HL-60 (cell line): ENCODE measurements around the gene CD300LG.

Experiments
- DNase-seq, 2 experiments: peaks; one replicate each; pipeline ENCODE4 v3.0.0-alpha.2; 2010 to 2020; ENCODE audit warnings: low read depth in 1 of 2, low spot score in 1 of 2
- H3K27ac ChIP-seq: fragments of 250-450 bp; sonication (Bioruptor Pico); replicated peaks from 2 replicates; pipeline ENCODE4 v1.5.1; 2020; ENCODE audit warnings: mild to moderate bottlenecking, moderate library complexity
- H3K27me3 ChIP-seq: fragments of 250-450 bp; sonication (Bioruptor Pico); 2 replicates; pipeline ENCODE4 v1.5.1; 2021; ENCODE audit warnings: mild to moderate bottlenecking, moderate library complexity; ENCODE audit not compliant: insufficient read depth, poor library complexity, severe bottlenecking
- H3K4me3 ChIP-seq: replicated peaks from 2 replicates; pipeline ENCODE4 v1.5.1; 2011; ENCODE audit warnings: mild to moderate bottlenecking, control low read depth, low read length; ENCODE audit not compliant: insufficient read depth
- GABPA ChIP-seq: IDR thresholded peaks from 2 replicates; pipeline ENCODE4 v1.6.1; 2012; ENCODE audit warnings: low read depth
- POLR2AphosphoS5 ChIP-seq: IDR thresholded peaks from 2 replicates; pipeline ENCODE4 v1.6.1; 2012; ENCODE audit warnings: low read depth
- SPI1 ChIP-seq: IDR thresholded peaks from 2 replicates; pipeline ENCODE4 v1.6.1; 2012; ENCODE audit warnings: low read depth, mild to moderate bottlenecking, borderline replicate concordance
- TF ChIP-seq, protein P1 (sequence below): IDR thresholded peaks from one replicate; pipeline ENCODE4 v1.5.1; 2011; ENCODE audit warnings: low read length, control low read depth, inconsistent platforms; ENCODE audit not compliant: insufficient read depth
- TF ChIP-seq, protein P2 (sequence below): IDR thresholded peaks from 2 replicates; pipeline ENCODE4 v1.6.1; 2012; ENCODE audit warnings: low read depth; ENCODE audit not compliant: insufficient replicate concordance

The CD300LG gene

DNA sequence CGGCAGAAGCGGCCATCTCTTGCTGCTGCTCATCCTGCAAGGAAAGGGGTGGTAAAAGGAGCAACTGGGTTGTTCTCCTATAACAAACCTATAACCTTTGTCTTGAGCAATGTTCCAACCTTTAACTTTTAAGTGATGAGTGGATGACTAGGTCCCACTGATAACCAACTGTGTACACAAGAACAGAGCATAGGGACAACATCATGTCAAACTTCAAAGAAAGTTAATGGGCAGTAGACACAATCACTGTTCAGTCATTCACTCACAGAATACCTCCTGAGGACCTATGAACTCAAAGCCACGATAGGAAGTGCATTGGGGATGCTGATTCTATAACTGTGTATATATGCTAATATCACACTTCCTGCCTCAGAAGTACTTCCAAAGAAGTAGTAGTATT lies 45.1 kb upstream of the CD300LG start:
- TF ChIP-seq POLR2AphosphoS5 (no peak), GABPA (no peak), SPI1 (no peak)
- TF ChIP-seq, protein P1, sequence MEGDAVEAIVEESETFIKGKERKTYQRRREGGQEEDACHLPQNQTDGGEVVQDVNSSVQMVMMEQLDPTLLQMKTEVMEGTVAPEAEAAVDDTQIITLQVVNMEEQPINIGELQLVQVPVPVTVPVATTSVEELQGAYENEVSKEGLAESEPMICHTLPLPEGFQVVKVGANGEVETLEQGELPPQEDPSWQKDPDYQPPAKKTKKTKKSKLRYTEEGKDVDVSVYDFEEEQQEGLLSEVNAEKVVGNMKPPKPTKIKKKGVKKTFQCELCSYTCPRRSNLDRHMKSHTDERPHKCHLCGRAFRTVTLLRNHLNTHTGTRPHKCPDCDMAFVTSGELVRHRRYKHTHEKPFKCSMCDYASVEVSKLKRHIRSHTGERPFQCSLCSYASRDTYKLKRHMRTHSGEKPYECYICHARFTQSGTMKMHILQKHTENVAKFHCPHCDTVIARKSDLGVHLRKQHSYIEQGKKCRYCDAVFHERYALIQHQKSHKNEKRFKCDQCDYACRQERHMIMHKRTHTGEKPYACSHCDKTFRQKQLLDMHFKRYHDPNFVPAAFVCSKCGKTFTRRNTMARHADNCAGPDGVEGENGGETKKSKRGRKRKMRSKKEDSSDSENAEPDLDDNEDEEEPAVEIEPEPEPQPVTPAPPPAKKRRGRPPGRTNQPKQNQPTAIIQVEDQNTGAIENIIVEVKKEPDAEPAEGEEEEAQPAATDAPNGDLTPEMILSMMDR, result no peak
- TF ChIP-seq, protein P2, sequence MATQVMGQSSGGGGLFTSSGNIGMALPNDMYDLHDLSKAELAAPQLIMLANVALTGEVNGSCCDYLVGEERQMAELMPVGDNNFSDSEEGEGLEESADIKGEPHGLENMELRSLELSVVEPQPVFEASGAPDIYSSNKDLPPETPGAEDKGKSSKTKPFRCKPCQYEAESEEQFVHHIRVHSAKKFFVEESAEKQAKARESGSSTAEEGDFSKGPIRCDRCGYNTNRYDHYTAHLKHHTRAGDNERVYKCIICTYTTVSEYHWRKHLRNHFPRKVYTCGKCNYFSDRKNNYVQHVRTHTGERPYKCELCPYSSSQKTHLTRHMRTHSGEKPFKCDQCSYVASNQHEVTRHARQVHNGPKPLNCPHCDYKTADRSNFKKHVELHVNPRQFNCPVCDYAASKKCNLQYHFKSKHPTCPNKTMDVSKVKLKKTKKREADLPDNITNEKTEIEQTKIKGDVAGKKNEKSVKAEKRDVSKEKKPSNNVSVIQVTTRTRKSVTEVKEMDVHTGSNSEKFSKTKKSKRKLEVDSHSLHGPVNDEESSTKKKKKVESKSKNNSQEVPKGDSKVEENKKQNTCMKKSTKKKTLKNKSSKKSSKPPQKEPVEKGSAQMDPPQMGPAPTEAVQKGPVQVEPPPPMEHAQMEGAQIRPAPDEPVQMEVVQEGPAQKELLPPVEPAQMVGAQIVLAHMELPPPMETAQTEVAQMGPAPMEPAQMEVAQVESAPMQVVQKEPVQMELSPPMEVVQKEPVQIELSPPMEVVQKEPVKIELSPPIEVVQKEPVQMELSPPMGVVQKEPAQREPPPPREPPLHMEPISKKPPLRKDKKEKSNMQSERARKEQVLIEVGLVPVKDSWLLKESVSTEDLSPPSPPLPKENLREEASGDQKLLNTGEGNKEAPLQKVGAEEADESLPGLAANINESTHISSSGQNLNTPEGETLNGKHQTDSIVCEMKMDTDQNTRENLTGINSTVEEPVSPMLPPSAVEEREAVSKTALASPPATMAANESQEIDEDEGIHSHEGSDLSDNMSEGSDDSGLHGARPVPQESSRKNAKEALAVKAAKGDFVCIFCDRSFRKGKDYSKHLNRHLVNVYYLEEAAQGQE, result no peak
- no peak overlapping the region for H3K27ac ChIP-seq
- peaks cover 5% of the 10 kb centered on the region for H3K27me3 ChIP-seq
- no peak overlapping the region for H3K4me3 ChIP-seq
- DNase-seq, result no peak

DNA sequence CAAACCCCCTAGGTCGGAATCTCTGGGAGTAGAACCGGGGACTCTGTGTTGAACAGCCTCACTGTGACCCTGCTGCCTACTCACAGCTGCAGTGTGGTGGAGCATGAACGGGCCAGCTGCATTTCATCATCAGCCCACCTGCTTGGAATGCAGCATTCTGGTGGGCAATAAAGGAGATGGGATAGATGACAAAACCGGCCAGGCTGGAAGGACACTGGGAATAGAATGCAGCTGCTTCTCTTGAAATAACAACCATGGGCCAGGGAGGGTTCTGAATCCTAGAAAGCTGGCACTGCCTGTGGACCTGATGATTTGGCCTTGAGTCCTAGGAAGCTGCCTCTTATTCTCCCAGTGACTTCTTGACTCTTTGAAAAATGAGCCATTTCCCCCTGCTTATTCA lies 43.2 kb upstream of the CD300LG start:
- TF ChIP-seq POLR2AphosphoS5 (no peak), GABPA (no peak), SPI1 (no peak)
- TF ChIP-seq, protein P1, result no peak
- TF ChIP-seq, protein P2, result no peak
- peaks cover 5% of the 10 kb centered on the region for H3K27me3 ChIP-seq
- H3K27ac ChIP-seq, result no peak overlapping the region
- no peak overlapping the region for H3K4me3 ChIP-seq
- no peak for DNase-seq

DNA sequence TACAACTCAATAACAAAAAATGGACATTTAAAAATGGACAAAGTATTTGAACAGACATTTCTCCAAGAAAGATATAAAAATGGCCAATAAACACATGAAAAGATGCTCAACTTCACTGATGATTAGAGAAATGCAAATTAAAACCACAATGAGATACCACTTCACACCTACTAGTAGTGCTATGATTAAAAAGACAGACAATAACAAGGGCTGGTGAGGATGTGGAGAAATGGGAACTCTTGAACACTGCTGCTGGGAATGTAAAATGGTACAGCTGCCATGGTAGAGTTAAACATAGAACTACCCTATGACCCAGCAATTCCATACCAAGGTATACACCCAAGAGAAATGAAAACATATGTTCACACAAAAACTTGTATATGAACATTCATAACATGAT lies 41.9 kb upstream of the CD300LG start:
- peaks cover 5% of the 10 kb centered on the region for H3K27me3 ChIP-seq
- no peak overlapping the region for H3K4me3 ChIP-seq
- DNase-seq, result no peak
- TF ChIP-seq GABPA (no peak), POLR2AphosphoS5 (no peak), SPI1 (no peak)
- TF ChIP-seq, protein P1, result no peak
- TF ChIP-seq, protein P2, result no peak
- H3K27ac ChIP-seq, result no peak overlapping the region
